Midbrain (tissue), 1 donor: ENCODE measurements around the gene DNAH17.

Source experiments
- DNase-seq: peaks from one replicate; lab custom pipeline; 2025; lab: John Stamatoyannopoulos, UW

The DNAH17 gene

DNA sequence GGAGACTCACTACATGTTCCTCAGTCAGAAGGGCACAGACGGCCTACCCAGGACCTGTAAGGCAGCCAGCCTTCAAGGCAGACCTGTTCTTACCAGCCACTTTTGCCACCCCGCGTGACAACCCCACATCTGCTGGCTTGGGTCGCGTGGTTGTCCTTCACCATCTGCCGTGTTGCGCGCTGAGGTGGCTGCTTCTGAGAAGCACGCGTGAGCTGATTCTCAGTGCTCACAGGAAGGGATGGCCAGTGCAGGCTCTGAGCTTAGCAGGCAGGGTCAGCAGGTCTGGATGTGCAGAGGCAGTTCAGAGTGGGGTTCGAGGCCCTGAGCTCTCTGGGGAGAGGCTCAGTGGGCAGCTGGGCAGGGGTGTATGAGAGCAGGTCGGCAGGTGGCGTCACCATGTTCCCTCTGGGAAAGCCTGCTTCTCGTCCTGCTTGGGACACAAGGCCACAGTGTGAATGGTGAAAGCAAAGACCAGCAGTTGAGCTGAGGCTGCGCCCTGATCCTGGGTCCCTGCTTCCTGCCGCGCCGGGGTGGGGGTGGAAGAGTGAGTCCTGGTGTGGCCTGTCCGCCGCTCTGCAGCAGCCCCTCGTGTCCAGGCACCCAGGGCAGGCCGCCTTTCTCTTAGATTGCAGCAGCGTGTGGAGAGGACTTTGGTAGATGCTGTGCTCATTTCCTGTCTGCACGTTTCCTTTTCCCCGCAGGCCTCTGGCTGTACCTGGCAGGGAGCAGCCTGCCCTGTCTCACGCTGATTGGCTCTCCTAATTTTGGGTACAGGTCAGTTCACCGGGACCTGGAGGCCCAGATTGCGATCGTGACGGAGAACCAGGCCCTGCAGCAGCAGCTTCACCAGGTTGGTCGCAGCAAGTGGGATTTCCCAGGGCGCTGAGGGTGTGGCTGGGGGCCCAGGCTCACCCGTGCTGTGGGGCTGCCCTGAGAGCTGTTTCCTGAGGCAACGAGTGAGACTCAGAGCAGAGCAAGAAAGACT lies 162.7 kb downstream of the DNAH17 start:
- DNase-seq, result no peak

DNA sequence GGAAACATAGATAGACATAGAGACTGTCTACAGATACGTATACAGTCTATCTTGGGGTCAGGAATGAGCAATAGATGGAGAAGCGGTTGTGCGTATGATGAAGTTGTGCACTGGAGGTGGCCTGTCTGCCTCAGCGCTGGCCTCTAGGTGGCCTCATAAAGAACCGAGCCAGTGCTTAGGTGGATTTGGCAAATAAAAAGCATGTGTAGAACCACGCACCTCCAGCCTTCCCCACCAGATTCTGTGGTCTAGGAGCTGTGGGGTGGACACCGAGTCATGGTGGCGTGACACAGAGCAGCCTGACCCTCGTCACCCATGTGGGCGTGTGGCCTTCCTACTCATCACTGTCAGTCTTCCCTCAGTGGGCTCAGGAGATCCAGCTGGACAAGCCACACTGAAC lies 164.8 kb downstream of the DNAH17 start:
- no peak for DNase-seq

DNA sequence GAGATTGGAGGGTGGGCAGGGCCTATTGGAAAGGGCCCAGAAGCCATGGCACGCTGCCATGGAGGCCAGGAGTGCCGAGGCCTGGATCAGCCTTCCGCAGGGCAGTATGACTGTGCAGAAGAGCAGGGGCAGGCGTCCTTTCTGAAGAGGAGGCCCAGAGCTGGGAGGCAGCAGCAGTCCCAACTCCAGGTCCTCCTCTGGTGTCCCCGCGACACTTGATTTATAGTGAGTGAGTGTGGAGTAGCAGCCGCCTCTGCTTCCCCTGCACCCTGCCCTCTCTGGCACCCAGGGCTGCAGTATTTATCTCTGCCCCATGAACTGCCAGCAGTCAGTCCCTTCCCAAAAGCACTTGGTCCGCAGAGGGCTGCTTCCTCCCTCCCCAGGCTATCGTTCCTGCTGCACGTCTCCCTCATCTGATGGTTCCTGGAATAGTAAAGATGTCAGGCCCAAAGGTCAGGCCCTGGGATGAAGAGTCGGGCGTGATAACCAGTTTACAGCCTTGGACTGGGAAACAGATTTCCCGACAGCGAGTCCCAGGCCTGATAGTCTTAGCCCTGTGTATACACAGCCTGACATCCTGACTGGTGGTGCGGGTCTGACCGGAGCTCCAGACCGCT lies 165.8 kb downstream of the DNAH17 start:
- DNase-seq, result no peak

DNA sequence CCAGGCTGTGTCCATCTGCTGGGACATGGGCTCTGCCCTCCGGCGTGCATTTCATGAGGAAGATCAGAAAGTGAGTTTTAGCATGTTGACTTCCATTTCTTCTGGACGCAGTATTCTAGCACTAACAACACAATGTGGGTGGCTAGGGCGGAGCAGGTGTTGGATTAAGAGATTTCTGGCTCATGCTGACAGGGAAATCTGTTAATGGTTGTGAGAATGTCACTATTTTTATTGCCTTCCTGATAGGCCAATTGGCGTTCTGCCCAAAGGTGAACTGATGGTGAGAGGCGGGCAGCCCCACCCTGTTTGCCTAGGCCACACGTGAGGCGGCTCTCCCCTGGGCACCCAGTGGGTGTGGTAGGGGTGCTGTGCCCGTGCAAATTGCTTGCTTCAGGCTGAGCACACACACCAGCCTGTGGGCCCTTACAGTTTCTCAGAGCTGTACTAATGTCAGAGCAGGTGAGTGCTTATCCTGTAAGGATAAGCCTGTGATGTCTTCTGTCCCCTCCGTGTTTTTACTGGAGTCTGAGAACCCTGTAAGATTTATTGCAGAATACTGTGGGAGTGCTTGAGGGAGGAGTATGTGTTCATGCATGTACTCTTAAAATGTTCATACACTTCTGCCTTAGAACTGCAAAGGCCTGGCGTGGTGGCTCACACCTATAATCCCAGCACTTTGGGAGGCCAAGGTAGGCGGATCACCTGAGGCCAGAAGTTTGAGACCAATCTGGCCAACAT lies 167.8 kb downstream of the DNAH17 start:
- DNase-seq, result no peak

DNA sequence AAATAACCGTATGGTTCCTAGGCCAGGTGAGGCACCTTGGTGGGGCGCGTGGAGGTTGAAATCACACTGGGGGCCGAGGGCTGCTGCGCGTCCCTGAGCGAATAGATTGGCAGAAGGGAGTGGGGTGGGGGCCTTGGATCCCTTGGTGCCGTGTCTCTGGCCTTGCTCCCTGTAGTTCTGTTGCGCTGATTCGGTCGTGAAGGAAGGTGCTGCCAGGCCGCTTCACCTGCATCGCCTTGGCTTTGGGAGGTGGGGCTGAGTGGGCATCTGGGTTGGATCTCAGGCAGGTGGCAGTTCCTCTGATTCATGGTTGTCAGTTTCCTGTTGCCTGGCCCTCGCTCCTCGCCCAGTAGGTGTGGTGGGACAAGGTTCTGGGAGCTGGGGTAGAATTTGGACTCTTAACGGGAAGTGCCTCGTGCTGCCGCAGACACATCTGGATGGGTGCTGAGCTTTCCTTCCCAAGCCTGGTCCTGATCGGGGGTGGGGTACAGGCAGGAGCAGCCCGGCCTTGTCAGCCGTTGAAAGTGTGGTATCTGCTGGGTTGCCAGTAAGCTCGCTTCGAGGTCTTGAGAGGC lies 168.6 kb downstream of the DNAH17 start:
- no peak for DNase-seq

DNA sequence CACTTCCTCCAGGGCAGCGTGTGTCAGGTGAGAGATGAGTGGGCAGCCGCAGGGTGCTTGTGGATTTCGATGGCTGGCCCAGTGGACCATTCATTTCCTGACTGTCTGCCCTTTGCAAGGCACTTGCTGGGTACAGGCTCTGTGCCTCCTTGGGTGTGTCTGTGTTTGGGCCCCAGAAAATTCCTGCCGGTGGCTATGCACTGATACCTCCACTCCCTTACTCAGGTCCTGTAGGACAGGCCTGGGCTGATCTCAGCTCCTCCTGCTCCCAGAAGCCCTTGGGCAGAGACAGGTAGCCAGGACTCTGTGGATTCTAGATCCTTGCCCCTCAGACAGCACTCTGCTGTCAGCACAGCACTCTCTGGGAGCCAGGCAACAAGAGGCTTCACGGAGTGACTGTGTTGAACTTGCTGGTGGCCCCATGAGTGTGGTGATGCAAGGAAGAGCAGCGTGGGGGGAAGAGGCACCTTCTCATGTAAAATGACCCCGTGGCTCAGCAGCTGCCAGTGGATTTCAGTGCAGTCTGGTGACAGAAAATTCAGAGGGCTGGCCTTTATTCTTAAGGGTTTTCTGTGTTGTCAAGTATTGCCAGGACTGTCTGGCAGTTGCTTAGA lies 169.7 kb downstream of the DNAH17 start:
- DNase-seq, result no peak

DNA sequence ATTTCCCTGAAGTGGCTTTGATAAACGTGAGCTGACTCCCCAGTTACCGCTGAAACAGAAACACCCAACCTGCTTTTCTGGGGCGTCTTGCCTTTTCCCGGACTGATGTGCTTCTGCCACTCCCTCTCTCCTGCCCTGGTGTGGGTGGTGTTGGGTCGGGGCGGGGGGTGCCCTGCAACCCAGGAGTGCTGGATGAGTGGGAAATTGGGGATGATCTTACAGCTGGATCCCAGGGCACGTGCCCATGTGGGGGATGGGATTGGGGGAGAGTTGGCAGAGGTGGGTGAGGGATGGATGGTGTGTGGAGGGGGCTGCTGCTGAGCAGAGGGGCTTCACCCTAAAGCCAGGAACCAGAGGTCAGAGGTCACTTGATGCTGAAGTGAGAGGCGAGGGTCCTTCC lies 170.3 kb downstream of the DNAH17 start:
- no peak for DNase-seq

DNA sequence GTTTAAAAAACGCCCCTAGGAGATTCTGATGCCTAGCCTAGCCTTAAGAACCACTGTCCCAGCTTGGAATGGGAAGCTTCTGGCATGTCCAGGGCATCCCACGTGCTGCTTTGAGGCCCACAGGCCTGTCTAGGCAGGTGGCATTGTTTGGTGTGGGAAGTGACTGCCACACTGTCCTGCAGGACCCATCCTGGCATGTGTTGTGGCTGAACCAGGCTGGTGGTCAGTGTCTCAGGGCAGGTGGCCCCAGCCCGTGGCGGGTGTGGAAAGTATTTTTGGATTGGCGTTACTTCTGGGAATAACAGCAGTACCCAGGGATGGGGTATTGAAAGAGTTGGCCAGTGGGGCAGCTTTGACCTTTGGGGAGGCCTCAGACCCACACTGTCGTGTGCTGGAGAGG lies 170.8 kb downstream of the DNAH17 start:
- DNase-seq, result no peak

DNA sequence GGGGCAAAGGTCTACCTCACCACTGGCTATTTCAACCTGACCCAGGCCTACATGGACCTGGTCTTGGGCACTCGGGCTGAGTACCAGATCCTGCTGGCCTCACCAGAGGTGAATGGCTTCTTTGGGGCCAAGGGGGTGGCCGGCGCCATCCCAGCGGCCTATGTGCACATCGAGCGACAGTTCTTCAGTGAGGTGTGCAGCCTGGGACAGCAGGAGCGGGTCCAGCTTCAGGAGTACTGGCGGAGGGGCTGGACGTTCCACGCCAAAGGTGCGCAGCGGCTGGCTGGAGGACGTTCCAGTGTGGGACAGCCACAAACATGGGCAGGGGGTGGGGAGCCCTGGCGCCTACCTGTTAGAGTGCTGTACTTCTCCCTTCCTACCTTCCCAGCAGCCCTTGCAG lies 173.4 kb downstream of the DNAH17 start:
- DNase-seq, result no peak

DNA sequence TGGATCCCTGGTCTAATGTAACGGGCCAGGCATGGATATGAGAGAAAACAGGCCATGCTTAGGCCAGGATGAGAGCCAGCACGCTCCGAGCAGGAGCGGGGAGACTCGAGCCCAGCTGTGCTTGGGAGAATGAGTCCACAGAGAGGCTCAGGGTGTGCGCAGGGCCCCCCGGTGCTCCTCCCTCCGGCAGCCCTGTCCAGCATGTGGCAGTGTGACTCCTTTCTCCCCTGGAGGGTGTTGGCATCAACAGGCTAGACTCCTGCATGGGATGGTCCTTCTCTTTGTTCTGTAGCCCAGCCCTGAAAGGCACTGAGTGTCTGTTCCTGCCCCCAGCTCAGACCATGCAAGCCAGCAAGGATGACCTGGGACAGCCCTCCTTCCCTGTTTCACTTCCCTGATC lies 175.3 kb downstream of the DNAH17 start:
- DNase-seq, result no peak

DNA sequence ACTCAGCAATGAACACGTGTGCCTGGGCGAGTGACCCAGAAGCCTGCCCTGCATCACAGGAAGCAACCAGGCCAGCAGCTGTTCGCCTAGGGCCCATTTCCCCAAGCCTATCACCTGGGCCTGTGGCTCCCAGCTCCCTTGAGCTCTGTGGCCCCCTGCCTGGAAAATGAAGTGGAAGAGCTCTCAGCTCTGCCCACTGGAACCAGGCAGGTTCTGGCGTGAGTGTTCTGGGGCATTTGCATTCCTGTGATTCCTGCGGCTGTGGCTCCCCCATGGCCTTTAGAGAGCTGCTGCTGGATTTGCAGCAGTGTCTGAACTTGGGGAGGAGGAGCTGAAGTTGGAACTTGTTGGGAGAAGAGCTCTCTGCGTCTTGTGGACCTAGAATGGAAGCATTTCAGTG lies 175.9 kb downstream of the DNAH17 start:
- no peak for DNase-seq

DNA sequence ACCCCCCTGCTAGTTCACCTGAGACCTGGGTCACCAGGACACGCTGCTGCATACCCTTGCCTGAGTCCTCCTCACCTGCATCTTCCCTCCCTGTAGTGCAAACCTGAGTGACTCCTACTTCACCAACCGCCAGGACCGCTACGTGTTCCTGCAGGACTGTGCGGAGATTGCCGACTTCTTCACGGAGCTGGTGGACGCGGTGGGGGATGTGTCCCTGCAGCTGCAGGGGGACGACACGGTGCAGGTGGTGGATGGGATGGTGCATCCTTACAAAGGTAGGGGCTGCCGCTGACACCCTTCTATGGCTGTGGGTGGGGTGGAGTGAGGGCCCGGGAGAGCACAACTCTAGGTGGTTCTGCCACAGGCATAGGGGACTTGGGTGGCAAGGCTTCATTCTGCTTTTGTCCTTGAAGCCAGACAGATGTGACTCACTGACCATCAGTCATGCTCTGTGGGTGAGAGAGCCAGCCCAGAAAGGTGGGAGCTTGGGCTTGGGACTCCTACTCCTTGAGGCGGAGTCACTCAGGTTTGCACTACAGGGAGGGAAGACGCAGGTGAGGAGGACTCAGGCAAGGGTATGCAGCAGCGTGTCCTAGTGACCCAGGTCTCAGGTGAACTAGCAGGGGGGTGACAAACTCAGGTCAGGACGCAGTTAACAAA lies 176.5 kb downstream of the DNAH17 start:
- DNase-seq, result no peak

DNA sequence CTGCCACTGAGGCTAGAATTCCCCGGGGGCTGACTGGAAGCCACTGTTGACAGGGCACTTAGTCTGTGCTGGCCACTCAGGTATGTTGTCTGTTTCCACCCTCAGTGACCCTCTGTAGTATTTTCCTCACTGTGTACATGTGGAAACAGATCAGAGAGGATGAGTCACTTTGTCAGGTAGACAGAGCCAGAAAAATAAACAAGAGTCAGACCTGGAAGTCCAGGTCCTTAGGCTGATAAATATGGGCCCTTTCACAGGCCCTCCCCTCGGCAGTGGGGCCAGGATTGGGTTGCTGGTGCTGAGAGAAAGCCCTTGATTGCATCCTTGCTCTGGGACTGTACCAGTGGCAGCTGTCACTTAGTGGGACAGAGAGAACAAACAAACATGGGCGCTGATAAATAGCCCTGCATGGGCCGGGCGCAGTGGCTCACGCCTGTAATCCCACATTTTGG lies 177.5 kb downstream of the DNAH17 start:
- DNase-seq, result no peak

DNA sequence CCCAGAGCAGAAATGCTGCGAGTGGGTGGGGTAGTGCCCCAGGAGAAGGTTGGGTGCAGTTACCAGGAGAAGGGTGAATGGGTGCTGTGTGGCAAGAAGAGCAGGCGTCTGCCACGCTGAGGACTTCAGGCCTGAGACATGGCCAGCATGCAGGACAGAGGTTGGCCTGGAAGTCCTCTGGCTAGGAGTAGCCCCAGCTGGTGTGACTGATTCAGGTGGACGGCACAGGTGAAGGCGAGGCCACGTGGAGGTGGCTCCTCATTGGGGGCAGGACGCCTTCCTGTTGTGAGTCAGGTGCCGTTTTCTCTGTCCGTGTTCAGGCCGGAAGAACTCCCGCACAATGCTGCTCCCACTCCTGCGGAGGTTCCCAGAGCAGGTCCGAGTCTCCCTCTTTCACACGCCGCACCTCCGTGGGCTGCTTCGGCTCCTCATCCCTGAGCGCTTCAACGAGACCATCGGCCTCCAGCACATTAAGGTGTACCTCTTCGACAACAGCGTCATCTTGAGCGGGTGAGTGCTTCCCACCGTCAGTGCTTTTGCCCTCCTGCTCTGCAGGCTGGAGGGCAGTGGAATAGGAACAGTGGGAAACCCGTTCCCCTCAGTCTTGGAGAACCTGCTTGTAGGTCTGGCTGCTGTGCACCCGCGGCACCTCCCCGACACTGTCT lies 178.0 kb downstream of the DNAH17 start:
- no peak for DNase-seq

DNA sequence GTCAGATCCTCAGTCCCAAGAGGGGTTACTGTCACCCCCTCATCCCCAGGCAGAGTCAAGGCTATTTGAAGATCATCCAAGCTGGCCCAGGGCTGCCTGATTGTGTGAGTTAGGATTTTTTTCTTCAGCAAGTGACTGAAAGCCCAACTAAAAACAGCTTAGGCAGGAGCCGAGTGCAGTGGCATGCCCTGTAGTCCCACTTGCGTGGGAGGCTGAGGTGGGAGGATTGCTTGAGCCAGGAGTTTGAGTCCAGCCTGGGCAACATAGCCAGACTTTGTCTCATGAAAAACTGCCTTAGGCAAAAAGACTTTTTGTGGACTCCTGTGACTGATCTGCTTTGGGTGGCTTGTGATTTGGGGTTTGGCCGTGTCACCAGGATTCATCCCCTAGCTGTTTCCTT lies 178.8 kb downstream of the DNAH17 start:
- no peak for DNase-seq

DNA sequence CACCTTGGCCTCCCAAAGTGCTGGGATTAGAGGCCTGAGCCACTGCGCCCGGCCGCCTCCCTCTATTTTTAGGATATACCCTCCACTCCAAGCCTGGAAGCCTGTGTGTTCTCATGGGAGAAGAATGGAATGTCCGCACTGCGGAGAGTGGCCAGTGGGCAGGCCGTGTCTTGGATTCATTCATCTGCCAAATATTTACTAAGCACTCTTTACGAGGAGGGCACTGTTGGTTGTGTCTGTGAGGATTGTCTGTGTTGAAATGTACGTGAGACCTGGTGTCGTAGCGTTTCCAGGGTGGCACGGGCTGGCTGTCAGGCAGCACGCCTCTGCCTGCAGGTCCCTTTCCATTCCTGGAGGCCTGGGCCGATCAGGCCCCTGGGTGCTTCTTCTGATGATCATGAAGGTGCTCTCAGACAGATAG lies 179.5 kb downstream of the DNAH17 start:
- DNase-seq, result no peak

DNA sequence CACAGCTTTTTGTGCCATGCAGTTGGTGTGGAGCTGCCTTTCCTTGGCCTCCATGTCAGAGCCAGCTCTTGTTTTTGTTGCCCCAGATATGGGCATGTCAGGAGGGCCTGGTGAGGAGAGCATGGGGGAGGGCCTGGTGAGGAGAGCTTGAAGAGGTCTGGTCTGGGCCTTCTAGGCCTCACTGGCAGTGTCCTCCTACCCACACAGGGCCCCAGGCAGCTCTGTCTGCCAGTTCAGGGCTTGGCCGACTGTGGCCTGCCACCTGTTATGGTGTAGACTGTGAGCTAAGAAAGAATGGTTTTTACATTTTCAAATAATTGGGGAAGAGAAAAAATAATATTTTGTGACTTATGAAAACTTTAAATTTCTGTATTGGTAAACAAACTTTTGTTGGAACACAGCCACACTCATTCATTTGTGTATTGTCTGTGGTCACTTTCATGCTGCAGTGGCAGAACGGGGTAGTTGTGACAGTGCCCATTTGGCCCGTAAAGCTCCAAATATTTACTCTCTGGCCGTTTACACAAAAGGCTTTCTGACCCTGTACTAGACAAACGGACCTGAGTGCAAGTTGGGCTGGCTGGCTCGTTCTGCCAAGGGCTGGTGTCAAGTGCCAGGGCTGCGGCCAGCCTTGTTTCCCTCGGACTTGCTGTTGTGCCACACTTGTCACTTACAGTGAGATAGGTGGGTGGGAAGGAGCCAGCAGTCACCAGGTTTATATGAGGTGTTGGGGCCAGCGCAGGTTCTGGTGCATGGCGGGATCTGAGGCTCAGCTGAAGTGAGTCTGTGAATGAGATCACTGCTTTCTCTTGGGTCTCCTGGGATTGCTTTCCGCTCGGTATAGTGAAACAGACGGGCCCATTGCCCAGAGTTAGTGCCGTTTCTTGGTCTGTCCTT lies 180.5 kb downstream of the DNAH17 start:
- DNase-seq, result no peak

DNA sequence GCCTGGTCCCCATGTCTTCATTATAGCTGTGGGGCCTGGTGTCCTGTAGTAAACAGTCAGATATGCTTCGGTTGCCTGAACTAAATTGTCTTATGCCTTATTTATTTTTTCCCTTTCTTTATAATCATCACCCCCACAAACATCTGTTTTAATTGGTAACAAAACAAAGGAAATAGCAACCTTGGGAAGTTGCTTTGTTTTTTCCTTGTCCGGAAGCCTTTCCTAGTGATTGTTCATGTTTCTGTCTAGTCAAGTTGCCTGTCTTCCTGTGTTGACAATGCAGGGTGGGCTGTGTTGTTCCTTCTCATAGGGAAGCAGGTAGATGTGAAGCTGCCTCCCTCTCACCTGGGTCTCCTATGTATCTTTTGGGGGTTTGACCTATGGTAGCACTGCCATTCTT lies 182.0 kb downstream of the DNAH17 start:
- no peak for DNase-seq

DNA sequence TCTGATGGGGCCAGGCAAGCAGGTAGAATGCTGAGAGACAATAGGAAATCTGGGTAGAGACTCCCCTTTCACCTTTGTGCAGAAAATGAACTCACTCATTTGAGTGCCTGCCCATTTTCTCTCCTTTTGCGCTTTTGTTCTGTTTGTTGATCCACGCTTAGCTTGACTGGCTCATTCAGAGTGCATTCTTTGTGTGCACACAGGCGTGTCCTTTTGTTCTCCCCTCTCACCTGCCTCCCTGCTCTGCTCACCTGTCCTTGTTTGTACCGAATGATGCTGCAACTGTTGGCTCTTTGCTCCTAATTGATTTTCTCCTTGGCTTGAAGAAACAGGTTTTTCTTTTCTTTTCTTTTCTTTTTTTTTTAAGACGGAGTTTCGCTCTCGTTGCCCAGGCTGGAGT lies 183.0 kb downstream of the DNAH17 start:
- DNase-seq, result no peak

DNA sequence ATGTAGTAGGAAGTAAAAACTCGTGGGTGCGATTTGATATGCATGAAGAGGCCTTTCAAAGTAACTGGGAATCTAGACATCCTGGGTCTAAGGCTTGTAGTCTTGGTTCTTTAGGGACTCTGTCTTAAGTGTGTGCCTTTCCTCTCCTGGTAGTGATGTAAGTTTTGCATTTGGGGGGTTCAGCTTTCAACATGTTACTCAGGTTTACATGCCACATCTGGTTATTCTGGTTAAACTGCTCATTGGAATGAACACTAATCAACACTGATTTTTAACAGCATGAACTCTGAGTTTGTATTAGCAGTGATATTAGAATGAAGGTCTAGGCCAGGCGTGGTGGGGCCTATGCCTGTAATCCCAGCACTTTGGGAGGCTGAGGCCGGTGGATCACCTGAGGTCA lies 183.6 kb downstream of the DNAH17 start:
- DNase-seq, result no peak
